Activated CD4-positive, alpha-beta T cell treated with anti-CD3 and anti-CD28 coated beads, Interleukin-2, amount 10 ng/mL, durations not matched to agents 7 days and 5 days (primary cell): Measurements from ENCODE around the gene STS. TPM values are rescaled to one million over a fixed set of nuclear protein-coding genes. Genes with fewer than 3 reads are reported as not detected.

Source experiments
- microRNA-seq: library from miRNA; unstranded; fragments of <30 nt; microRNA quantifications from one replicate; pipeline ENCODE4 v1.2.0, GENCODE V29; 2021; ENCODE audit warnings: borderline microRNAs expressed, borderline replicate concordance
- total RNA-seq, 2 experiments: library from RNA; stranded (reverse); gene quantifications; one replicate each; pipeline ENCODE4 v1.2.3, GENCODE V29; 2021

STS gene
- total RNA-seq, 2 experiments from 2014 or later = 1.5 to 1.9 TPM

Small RNAs within 50 kb of the gene (microRNA-seq; reads per million reads assigned to microRNA genes)
- 3.0 reads per million, percentile 15 among the genes with 10 or more reads in this experiment for gene MIR4767

Other genes starting within 250 kb of the STS start
- gene PUDP, start 441 bp downstream of the STS start, total RNA-seq = 10 to 100 TPM; 15.6 to 16.3 TPM